ENCODE data around the gene GPR39.

Gene GPR39

DNA sequence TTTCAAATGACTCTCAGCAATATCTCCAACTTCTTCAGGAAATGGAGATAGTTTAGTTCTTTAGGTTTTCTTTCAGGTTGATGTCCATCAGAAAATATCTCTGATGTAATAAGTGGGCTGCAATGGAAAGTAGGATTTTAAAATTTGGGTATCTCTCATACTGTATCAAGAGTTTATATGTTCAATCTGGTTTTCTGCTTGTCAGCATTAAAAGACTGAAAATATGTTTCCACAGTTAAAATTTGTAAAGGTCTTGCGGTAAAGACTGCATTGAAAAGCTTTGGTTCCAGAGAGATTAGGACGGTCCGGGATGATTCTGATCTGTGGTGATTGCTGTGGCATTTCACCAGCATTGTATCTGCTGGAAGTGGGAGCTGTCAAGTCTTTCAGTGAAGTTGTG lies 170.2 kb downstream of the GPR39 start:
- no peak overlapping the region for H3K4me2 ChIP-seq (ENCODE audit: low read length)
- no peaks in the 10 kb centered on the region for H3K36me3 ChIP-seq (ENCODE audit: control insufficient read depth, insufficient read depth, low read length)
- no peaks in the 10 kb centered on the region for H3K4me1 ChIP-seq
- H3K27ac ChIP-seq, result no peak overlapping the region
- H2AFZ ChIP-seq, result no peak overlapping the region
- H3K4me3 ChIP-seq (ENCODE audit: low read depth, low read length), result no peak overlapping the region
- TF ChIP-seq CTCF (IDR thresholded peaks at IDR 0.05), result no peak
- no peaks in the 10 kb centered on the region for H3K27me3 ChIP-seq (ENCODE audit: control insufficient read depth, insufficient read depth, low read length)
- H3K79me2 ChIP-seq, result no peaks in the 10 kb centered on the region
- H3K9me3 ChIP-seq (ENCODE audit: control insufficient read depth, low read length), result no peaks in the 10 kb centered on the region
- no peak overlapping the region for H3K9ac ChIP-seq

GRCh38 chr2:132588576-132588975 lies 172.0 kb downstream of the GPR39 start:
- Histone ChIP-seq H3K27me3 (ENCODE audit: control insufficient read depth, insufficient read depth, low read length) (no peaks in the 10 kb centered on the region), H3K4me2 (ENCODE audit: low read length) (no peak overlapping the region), H3K4me3 (ENCODE audit: low read depth, low read length) (no peak overlapping the region), H3K27ac (no peak overlapping the region), H3K36me3 (ENCODE audit: control insufficient read depth, insufficient read depth, low read length) (no peaks in the 10 kb centered on the region), H3K9ac (no peak overlapping the region), H2AFZ (no peak overlapping the region), H3K9me3 (ENCODE audit: control insufficient read depth, low read length) (no peaks in the 10 kb centered on the region), H3K79me2 (no peaks in the 10 kb centered on the region), H3K4me1 (no peaks in the 10 kb centered on the region)
- no peak for TF ChIP-seq CTCF (IDR thresholded peaks at IDR 0.05)

DNA sequence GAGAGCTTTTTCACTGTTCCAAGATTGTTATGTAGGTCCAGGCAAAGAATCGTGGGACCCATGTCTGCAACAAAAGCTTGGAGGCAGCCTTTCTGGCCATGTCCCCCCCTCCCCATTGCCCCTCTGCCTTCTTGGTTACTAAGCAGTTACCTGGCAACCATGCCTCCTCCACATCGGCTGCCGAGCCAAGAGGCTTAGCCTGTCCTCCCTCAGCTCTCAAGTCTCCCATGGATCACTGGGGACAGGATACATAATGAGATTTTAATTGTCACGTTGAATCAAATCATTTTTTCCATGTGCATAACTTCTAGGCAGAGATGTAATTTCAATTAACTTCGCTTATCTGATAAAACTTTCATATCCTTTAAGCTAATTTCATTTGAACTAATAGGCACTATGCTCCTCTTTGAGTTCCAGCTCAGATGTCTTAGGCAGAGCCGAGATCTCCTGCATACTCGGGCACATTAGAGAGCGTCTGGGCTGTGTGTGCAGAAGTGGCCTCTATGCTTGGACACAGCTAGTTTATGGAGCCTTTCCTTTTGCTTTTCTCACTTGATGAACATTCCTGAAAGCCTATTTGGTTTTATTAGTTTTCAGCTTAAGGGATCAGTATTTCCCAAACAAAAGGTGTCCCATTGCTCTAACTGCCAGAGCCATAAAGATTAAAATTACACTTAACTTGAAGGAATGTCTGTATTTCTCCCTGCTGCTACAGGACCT lies 172.7 kb downstream of the GPR39 start:
- Histone ChIP-seq H3K27me3 (ENCODE audit: control insufficient read depth, insufficient read depth, low read length) (no peaks in the 10 kb centered on the region), H3K9ac (no peak overlapping the region), H3K27ac (no peak overlapping the region), H3K4me1 (no peaks in the 10 kb centered on the region), H2AFZ (no peak overlapping the region), H3K9me3 (ENCODE audit: control insufficient read depth, low read length) (no peaks in the 10 kb centered on the region), H3K4me2 (ENCODE audit: low read length) (no peak overlapping the region), H3K79me2 (no peaks in the 10 kb centered on the region), H3K36me3 (ENCODE audit: control insufficient read depth, insufficient read depth, low read length) (no peaks in the 10 kb centered on the region), H3K4me3 (ENCODE audit: low read depth, low read length) (no peak overlapping the region)
- TF ChIP-seq CTCF (IDR thresholded peaks at IDR 0.05), result no peak

DNA sequence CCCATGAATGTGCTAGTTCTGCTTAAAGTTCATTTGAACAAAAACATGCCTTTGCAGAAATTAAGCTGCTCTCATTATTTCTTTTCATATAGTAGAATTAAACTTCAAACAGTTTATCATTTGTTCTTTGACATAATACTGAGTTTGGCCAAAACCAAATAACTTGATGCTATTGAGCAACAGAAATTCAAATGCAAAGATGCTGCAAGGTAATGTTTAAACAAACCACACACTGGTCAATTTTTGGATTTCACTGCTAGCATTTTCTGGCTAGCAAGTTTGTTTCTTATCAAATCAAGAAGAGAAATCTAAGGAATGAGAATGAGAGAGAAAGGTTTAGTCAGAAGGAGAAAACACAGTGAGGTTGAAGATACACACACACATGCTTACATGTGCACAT lies 173.4 kb downstream of the GPR39 start:
- Histone ChIP-seq H3K27ac (no peak overlapping the region), H3K79me2 (no peaks in the 10 kb centered on the region), H3K4me2 (ENCODE audit: low read length) (no peak overlapping the region), H2AFZ (no peak overlapping the region), H3K27me3 (ENCODE audit: control insufficient read depth, insufficient read depth, low read length) (no peaks in the 10 kb centered on the region), H3K4me1 (no peaks in the 10 kb centered on the region), H3K9me3 (ENCODE audit: control insufficient read depth, low read length) (no peaks in the 10 kb centered on the region), H3K36me3 (ENCODE audit: control insufficient read depth, insufficient read depth, low read length) (no peaks in the 10 kb centered on the region), H3K9ac (no peak overlapping the region), H3K4me3 (ENCODE audit: low read depth, low read length) (no peak overlapping the region)
- TF ChIP-seq CTCF (IDR thresholded peaks at IDR 0.05), result no peak

DNA sequence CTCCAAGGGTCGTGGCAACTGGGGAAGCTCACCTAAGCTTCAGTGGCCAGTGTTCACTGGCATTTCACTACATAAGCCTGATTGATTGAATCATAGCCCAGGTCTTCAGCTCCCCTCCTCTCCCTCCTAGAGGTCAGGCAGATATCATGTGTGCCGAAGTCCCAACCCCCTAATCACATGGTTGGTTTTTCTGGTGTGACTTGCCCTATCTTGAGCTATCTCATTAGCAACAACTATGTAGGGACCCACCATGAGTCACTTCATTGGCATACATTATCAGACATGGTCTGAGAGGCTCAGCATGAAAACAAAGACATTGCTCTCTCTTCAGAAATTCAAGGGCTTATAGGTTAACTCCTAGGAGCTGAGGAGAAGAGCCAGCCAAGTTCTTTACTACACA lies 176.6 kb downstream of the GPR39 start:
- Histone ChIP-seq H3K27me3 (ENCODE audit: control insufficient read depth, insufficient read depth, low read length) (no peaks in the 10 kb centered on the region), H3K4me2 (ENCODE audit: low read length) (no peak overlapping the region), H3K4me3 (ENCODE audit: low read depth, low read length) (no peak overlapping the region), H3K27ac (no peak overlapping the region), H3K9ac (no peak overlapping the region), H3K79me2 (no peaks in the 10 kb centered on the region), H3K36me3 (ENCODE audit: control insufficient read depth, insufficient read depth, low read length) (no peaks in the 10 kb centered on the region), H3K9me3 (ENCODE audit: control insufficient read depth, low read length) (no peaks in the 10 kb centered on the region), H2AFZ (no peak overlapping the region), H3K4me1 (no peaks in the 10 kb centered on the region)
- no peak for TF ChIP-seq CTCF (IDR thresholded peaks at IDR 0.05)
